ENCODE measurements around the gene SLC22A15.
"Not testable (repeated sequence)": the region's sequence is repeated elsewhere in the genome, so short reads cannot be mapped to it uniquely, and the experiment has no call there.

SLC22A15 gene

DNA sequence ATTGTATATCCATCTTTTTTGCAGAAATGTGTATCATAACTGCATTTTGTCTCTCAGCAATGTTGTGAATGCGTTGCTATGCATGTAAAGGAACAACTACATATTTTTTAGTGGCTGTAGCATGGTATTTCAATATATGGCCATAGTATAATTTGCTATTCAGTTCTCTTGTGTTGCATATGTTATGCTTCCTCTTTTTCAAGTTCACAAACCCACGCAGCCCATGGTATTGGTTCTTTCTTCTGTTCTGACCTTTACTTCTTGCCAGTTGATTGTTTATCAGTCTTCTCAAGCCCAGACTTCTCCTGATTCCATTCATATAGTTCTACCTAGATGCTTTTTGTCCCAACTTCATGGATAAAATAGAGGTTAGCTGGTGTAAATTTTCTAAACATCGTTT lies 6.1 kb downstream of the SLC22A15 start:
- no peak for DNase-seq

GRCh38 chr1:115983584-115983983 lies 7.3 kb downstream of the SLC22A15 start:
- no peak for DNase-seq

- DNase-seq, result no peak
Observed at GRCh38 chr1:115987623-115988022, 11.3 kb downstream of the SLC22A15 start.

DNA sequence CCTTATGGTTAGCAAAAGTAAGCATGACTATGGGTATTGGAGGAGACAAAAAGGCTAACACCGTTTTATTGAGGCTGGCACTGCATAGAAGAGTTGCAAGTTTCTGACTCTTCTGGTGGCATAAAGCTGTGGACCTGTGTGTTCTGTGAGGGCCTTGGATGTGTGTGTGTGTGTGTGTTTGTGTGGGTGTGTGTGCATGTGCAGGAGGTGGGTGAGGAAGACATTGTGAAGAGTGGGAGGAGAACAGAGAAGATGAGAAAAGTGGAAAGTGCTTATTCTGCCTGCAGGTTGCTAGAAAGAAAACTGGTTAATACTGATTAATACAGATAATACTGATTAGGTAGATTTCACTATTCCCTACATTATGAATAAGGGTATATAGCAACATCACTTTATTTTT lies 12.6 kb downstream of the SLC22A15 start:
- DNase-seq, result no peak

- DNase-seq, result no peak
Observed at GRCh38 chr1:115989699-115990098, 13.4 kb downstream of the SLC22A15 start.

DNA sequence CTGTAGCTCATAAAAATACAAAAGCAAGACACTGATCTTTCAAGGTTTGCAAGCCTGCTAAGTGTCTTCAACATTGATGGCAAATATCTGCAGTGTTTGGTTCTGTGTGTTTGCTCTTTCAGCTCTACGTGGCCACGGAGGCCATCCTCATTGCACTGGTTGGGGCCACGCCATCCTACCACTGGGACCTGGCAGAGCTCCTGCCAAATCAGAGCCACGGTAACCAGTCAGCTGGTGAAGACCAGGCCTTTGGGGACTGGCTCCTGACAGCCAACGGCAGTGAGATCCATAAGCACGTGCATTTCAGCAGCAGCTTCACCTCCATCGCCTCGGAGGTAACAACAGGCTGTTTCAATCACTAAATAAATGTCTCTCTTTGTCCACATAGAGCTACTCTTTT lies 15.6 kb downstream of the SLC22A15 start:
- no peak for DNase-seq

DNA sequence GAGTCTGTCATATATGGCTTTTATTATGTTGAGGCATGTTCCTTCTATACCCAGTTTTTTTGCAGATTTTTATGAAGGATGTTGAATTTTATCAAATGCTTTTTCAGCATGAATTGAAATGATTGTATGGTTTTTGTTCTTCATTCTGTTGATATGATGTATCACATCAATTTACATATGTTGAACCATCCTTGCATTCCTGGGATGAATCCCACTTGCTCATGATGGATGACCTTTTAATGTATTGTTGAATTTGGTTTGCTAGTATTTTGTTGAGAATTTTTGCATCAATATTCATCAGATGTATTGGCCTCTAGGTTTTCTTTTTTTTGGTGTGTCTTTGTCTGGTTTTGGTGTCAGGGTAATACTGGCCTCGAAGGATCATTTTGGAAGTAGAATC lies 21.6 kb downstream of the SLC22A15 start:
- DNase-seq, result not testable (repeated sequence)

DNA sequence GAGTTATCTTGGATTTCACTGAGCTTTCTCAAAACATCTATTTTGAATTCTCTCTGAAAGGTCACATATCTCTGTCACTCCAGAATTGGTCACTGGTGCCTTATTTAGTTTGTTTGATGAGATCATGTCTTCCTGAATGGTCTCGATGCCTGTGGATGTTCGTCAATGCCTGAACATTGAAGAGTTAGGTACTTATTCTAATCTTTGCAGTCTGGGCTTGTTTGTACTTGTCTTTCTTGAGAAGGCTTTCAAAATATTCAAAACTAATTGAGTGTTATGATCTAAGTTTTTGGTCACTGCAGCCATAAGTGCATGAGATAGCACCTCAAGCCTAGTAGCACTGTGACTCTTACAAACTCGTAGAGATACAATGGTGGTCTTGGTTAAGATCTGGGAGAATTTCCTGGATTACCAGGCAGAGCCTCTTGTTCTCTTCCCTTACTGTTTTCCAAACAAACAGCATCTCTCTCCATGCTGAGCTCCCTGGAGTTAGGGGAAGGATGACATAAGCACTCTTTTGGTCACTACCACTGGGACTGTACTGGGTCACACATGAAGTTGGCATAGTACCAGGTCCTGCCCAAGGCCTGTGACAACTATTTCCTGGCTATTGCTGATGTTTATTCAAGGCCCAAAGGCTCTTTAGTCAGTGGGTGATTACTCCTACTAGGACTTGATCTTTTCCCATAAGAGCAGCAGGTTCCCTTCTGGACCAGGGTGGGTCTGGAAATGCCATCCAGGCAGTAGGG lies 25.6 kb downstream of the SLC22A15 start:
- DNase-seq, result no peak

- DNase-seq, result no peak
Observed at GRCh38 chr1:116002781-116003420, 26.6 kb downstream of the SLC22A15 start.

DNA sequence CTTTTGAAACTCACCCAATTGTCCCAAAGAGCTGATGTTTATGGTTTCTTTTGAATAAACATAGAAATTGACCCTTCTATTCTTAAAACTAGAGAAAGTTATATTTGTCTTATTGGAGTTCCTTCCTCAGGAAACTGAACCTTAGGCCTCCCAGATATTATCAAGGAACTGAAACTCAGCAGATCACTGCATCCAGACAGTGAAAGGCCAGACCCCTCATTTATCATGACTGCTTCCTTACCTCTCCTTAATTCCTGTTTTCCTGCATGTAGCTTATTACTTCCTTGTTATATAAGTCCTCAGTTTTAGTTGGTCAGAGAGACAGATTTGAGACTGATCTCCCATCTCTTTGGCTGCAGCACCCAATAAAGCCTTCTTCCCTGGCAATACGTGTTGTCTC lies 27.5 kb downstream of the SLC22A15 start:
- no peak for DNase-seq

DNA sequence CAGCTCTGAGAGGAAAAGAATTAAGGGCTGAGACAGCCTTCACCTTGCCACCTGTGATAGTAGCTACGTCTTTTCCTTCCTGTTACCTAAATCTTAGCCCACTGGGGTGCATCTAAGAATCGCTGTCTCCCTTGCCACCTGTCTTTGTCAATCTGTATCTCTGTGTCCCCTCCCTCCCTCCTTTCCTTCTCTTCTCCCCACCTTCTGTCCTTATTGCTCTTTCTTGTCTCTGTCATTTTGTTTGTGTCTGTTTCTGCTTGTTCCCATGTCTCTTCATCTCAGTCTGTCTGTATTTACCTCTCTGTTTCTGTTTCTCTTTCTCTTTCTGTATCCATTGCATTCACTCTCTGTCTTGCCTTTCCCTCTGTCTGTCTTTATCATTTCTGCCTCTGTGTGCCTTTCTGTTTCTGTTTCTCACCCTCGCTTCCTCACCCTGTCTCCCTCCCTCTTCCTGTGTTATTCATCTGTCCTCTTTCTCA lies 30.2 kb downstream of the SLC22A15 start:
- DNase-seq, result no peak

DNA sequence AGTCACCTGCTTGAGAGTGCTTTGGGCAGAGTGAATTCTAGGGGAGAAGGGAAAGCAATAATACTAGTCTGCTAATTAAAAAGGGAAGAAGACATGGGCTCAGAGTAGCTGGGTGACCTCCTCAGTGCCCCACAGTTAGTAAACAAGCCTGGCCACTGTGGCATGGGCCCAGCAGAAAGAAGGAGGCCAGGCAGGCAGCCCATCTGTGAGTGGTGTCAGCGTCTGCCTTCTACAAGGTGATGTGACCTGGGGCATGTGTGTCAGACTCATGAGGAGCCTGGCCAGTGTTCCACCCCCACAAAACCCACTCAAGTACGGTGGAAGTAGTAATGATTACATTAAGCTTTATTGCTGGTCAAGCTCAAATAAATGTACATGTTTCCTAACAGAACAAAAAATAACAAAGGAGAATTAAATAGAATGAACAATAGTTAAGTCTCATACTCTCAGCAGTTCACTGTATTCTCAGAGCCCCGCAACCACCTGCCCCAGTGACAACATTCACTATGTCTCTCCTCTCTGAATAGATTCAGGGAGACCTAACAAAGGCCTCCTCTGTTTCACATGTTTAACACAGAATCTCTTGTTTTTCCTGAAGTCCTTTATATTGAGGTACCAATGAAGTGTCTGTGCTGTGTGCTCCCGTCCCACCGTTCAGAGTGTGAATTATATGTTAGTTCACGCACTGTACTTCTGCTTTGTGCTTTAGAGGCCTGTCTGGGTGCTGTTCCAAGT lies 32.5 kb downstream of the SLC22A15 start:
- DNase-seq, result no peak

DNA sequence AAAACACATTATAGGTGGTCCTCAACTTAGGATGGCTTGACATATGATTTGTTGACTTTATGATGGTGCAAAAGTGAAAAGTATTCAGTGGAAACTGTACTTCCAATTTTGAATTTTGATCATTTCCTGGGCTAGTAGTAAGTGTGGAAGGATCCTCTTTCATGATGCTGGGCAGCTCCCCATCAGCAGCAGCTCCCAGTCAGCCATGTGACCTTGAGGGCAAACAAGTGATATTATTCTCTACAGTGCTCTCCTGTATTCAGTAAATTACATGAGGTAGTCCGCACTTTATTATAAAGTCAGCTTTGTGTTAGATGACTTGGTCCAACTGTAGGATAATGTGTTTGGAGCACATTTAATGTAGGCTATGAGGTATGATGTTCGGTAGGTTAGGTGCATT lies 36.4 kb downstream of the SLC22A15 start:
- DNase-seq, result no peak

- no peak for DNase-seq
Observed at GRCh38 chr1:116015679-116016078, 39.4 kb downstream of the SLC22A15 start.

DNA sequence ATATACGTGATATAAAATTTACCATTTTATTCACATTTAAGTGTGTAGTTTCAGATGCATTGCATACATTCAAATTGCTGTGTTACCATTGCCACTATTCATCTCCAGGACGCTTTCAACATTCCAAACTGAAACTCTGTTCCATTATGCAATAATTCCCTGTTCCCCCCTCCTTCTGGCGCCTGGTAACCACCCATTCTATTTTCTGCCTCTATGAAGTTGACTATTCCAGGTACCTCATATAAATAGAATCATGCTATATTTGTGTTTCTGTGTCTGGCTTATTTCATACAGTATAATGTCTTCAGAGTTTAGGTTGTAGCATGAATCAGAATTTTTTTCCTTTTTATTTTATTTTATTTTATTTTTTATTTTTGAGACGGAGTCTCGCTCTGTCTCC lies 41.7 kb downstream of the SLC22A15 start:
- DNase-seq, result no peak

DNA sequence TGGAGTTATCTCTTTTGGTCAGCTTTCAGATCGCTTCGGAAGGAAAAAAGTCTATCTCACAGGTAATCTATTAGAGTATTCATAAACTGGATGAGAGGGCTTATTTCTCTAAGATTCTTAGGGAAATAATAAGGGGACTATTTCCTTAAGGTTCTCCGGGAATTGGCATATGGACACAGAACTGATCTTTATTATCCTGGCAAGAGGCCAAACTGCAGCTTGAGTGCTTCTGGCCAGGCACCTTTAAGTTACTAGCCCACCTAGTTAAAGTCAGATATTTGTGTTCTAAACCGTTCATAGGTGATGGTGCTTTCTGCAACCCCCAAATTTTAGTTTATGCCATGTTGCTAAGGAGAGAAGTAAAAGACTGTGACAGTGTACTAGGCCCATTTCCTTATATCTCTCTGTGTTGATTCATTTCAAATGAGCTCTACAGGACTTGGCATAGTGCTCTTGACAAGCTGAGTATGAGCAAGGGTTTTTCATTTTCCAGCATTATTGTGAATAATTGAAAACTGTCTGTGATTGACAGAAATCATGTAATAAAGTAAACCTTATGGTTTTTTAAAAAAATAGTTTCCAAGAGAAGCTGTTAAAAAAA lies 43.4 kb downstream of the SLC22A15 start:
- DNase-seq, result no peak

DNA sequence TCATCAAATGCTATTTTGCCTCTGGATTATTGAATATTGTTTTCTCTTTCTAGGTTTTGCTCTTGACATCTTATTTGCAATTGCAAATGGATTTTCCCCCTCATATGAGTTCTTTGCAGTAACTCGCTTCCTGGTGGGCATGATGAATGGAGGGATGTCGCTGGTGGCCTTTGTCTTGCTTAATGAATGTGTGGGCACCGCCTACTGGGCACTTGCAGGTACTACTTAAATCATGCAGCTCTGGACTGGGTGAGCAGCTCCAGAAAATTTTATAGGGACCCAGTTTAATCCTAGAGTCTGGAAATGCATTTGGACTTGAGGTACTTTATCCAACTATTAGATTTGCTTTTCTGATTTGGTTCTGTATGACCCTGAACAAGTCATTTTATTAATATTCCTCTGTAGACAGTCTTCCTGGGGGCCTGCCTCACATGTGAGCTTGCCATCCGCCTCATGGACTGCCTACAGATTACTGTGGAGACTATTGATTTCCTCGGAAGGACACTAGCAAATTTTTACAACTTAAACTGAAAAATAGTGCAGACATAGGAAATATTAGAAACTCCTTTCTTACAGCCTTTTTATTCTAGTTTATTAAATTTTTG lies 44.5 kb downstream of the SLC22A15 start:
- no peak for DNase-seq

DNA sequence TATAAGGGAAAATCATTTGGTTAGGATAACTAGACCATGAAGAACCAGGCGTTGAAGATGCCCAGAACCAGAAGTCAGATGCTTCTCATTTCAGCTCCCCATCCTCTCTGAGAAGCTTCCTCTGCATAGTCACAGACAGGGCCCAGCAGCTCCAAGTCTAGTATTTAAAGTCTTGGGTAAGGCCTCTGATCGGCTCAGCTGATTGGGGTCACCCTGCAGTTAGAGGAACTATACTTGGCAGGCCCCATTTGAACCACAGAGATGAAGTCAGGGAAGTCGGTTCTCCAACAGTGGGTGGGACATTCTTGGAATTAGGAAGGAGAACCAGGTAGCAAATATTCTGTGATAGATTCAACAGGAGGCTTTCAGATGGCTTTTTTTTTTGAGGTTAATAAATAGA lies 48.3 kb downstream of the SLC22A15 start:
- no peak for DNase-seq

- DNase-seq, result no peak
Observed at GRCh38 chr1:116026631-116027030, 50.3 kb downstream of the SLC22A15 start.

DNA sequence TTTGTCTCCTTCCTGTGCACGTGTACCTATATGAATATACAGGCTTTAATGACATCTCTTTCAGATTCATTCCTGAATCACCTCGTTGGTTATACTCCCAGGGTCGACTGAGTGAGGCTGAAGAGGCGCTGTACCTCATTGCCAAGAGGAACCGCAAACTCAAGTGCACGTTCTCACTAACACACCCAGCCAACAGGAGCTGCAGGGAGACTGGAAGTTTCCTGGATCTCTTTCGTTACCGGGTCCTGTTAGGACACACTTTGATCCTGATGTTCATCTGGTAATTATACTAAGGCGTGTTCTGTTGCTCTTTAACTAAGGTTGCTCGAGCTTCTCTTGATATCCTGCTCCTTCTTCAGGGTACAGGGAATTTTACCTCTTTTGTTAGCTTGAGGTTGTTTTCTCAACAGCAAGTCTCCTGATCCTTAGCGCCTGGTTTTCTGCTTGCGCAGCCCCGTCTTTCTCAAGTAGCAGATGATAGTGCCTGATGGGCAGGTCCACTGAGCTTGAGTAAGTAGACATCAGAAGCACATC lies 55.1 kb downstream of the SLC22A15 start:
- no peak for DNase-seq

DNA sequence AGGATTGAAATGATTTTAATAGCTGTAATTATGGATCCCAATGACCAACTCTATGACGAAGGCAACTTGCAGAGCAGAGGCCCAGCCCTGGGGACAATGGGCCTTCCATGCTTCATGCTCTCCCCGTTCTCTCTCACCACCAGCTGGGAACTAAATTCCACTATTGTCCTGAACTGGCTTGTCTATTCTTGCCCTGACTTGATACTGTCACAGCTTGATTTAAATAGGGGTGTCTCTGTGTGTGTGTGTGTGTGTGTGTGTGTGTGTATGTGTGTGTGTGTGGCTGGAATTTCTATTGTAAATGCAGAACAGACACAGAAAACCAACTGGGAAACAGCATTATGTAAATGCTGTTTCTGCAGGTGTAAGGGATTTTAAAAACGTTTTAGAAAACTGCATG lies 57.0 kb downstream of the SLC22A15 start:
- DNase-seq, result no peak

DNA sequence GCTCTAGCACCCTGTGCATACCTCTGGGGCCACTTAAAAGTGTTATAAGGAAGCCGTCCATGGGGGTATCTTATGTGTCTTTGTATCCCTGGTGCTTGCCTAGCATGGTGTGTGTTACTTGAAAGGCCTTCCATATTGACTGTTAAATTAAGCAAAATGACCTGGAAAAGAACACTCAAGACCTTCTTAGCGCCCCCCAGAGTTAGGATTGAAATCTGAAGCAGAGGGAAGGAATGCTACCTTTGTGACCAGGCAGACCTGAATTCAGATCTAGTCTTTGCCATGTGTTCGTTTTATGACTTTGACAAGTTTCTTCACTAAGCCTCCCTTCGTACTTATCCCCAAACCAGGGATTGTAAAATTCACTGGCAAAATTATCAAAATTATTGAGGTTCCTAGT lies 59.9 kb downstream of the SLC22A15 start:
- DNase-seq, result no peak

DNA sequence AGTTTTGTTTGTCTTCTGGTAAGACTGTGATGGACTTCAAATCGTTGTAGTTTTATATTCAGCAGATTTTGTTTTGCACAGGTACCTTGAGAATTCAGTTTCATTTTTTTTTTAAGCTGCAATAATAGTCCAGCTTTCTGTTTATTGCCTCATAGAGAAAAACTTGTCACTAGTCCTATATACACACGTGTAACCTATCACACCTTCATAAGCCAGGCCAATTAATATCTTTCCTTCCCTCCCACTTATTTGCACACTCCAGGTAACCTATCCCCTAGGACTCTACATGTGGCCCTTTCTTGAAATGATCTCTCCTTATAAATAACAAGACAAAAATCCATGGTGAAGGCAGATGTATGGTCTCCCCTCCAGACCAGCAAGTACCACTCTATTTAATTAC lies 62.4 kb downstream of the SLC22A15 start:
- DNase-seq, result no peak

All from cortex of kidney (tissue), 1 donor.